GM18951 (cell line): ENCODE data around the gene AMBP.

Source experiments
- POLR2A ChIP-seq: IDR thresholded peaks from 4 replicates; pipeline ENCODE4 v1.6.1; 2011; ENCODE audit warnings: mild to moderate bottlenecking; ENCODE audit not compliant: insufficient read length, insufficient read depth; ENCODE audit errors: extremely low read depth
- in situ Hi-C: fragments of 300-500 bp; cut with MboI; formaldehyde crosslinking; loops from one replicate; pipeline ENCODE4 v1.12.0; 2022; ENCODE audit warnings: low sequenced_read_pairs, mixed read lengths, inconsistent platforms; ENCODE audit not compliant: unreplicated experiment

AMBP gene

GRCh38 chr9:114082017-114082762, 4.1 kb upstream of the AMBP start:
- TF ChIP-seq POLR2A = no peak
- in situ Hi-C loops = loop anchor here (10.0 kb wide), 1 partner anchor 203 kb away; no protein-coding TSS in a partner anchor

DNA sequence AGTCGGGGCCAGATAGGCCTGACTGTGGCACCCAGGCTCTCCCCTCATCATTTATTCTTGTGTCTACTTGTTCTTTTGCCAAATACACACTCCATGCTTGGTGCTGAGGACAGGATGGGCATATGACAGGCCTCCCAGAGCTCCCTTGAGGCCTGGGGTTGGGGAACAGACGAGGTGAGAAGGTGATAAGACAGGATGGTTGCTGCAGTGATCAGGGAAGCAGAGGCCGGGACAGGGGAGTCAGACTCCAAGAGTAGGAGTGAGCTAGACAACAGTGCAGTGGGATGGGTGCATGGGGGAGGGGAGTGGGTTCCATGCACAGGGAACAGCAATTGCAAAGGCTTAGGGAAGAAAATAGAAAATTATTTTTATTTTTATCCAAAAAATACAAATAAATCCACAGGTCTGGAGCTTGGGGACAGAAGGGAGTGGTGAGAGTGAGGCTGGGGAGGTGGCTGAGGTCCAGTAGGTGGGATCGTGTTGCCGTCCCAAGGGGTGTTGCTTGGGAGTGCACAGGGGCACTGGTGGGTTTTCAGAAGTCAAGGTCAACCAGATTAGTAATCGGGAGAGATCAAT, 3.4 kb upstream of the AMBP start:
- TF ChIP-seq POLR2A = no peak
- in situ Hi-C loops = loop anchor here (10.0 kb wide), 1 partner anchor 203 kb away; no protein-coding TSS in a partner anchor

- no peak for TF ChIP-seq POLR2A
- in situ Hi-C loops = loop anchor here (10.0 kb wide), 1 partner anchor 204 kb away; no protein-coding TSS in a partner anchor
These were observed 2.8 kb upstream of the AMBP start for GRCh38 chr9:114080773-114081440.

DNA sequence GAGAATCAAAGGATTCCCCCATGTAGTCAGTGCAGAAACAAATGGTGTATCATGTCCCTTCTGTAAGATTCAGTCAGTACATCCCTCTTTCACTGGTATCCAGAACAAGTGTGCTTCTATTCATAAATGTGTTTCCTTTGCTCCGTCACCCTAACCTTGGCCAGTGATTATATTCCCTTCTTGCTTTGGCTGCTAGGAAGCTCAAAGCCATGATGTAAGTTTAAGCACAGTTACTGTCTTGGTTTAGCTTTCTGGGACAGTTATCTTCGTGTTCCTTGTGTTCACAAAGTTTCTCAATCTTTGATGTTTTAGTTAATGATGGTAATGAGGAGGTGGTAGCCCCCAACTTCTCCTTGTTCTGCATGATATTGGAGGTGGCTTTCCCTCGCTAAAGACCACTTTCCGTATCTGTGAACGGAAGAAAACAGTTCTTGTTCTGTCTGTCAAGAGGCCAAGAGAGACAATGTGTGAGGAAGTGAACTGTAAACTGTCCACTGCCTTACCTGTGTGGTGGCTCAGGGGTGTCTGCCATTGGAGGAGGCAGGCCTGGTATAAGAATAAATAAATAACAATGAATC, 2.2 kb upstream of the AMBP start:
- in situ Hi-C loops = loop anchor here (10.0 kb wide), 1 partner anchor 205 kb away; no protein-coding TSS in a partner anchor
- TF ChIP-seq POLR2A = no peak

DNA sequence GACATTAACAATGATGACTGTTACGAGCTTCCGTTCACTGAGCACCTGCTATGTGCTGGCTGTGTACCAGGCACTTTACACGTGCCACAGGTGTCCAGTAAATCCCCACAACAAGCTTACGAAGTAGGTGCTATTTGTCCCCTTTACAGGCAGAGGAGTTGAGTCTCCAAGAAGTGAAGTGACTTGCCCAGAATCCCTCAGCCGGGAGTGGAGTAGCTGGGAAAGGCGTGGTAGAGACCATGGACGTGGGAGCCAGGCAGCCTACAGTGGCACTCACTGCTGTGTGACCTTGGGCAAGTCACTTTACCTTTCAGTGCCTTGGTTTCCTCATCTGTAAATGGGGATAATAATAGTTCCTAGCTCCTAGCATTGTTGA, 669 bp upstream of the AMBP start:
- no peak for TF ChIP-seq POLR2A
- in situ Hi-C loops = no loop called here

DNA sequence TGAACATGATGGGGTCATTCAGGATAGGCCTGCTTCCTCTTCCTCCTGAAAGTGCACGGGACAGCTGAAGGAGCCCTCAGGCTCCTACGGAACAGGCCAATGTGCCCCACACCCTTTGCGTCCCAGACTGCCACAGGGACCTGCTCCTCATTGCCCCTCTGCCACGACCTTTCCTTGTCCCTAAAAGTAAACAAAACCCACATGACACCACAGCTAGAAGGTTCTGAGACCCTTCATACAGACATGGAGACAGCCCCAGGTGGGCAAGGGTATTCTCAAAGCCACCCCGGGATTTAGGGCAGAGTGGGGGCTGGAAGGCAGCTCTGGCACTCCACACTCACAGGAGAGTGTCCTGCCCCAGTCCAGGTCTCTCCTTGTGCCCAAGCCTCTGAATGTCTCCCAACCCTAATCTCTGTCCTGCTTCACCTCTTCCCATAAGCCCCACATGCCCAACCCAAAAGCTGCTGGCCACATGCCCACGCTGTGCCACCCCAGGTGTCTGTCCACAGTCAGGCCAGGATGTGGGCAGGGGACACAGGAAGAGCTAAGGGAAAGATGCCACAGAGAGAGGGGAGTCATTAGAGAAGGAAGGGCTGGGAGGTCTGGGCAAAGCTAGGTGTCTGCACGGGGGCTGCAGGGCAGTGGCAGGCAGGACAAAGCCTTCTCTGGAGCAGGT, 800 bp downstream of the AMBP start:
- TF ChIP-seq POLR2A = no peak
- in situ Hi-C loops = no loop called here

GRCh38 chr9:114076237-114077161, 1.6 kb downstream of the AMBP start:
- in situ Hi-C loops = no loop called here
- no peak for TF ChIP-seq POLR2A

DNA sequence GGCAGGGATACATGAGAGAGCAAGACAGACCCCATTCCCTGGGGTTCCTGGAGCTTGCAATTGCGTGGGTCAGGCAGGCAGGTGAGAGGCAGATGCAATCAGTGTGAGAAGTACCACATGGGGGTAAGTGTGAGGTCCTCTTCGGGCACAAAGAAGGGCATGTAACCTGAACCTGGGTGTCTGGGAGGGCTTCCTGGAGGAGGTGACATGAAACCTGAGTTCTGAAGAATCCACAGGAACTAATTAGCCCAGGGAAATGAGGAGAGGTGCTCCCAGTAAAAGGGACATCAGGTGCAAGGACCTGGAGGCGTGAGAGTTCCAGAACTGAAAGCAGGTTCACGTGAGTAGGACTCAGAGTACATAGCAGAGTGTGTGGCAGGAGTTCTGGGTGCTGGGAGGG, 2.5 kb downstream of the AMBP start:
- in situ Hi-C loops = no loop called here
- TF ChIP-seq POLR2A = no peak

- TF ChIP-seq POLR2A = no peak
- in situ Hi-C loops = no loop called here
These were observed 5.6 kb downstream of the AMBP start for GRCh38 chr9:114072184-114073140.

- in situ Hi-C loops = no loop called here
- no peak for TF ChIP-seq POLR2A
These were observed 6.8 kb downstream of the AMBP start for GRCh38 chr9:114071197-114071795.

DNA sequence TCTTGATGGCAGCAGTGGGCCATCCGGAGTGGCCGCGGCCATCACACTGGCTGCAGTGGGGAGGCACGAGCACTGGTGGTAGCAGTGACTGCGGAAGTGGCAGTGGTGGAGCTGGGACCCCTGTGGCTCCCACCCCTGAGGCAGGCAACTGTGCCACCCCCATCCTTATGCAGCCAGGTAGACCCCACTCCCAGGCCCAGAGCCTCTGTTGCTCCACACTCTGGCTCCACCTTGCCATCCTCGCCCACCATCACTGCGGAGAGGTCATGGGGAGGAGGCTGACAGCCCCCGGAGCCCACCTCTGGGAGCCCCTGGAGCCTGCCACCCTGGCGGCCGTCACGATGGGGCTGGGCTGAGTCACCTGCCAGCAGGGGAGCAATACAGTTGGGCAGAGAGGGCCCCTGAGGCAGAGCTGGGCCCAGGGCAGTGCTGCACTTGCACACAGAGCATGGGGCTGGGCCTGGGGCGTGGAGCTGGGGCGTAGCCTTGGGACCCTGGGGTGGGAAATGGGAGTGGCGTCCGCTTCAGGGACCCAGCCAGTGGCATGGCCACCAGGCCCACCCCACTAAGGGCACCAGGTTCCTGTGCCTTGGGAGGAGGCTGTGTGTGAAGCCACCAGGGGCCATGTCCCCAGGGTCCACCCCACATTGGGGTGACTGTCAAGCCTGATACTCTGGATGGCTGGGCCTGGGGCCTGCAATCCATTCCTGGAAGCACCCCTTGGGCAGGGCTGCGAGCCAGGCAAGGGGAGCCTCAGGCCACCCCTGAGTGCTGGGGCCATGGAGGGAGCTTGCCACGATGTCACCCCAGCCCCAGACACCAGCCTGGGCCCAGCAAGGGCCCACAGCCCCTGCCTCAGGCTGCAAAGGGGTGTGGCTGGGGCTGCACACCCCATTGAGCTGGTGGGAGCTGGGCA, 7.7 kb downstream of the AMBP start:
- in situ Hi-C loops = no loop called here
- no peak for TF ChIP-seq POLR2A
